Loucy (cell line): ENCODE data around the gene RGS6.

Experiments
- EZH2phosphoT487 ChIP-seq: fragments of 200-600 bp; IDR thresholded peaks from 2 replicates; pipeline ENCODE4 v1.6.1; 2018; ENCODE audit warnings: antibody characterized with exemption, mild to moderate bottlenecking, moderate library complexity, borderline replicate concordance
- TF ChIP-seq, protein P1 (sequence below): fragments of 200-600 bp; sonication (generic); conservative IDR thresholded peaks from 2 replicates; pipeline ENCODE4 v1.5.1; 2014; ENCODE audit warnings: mild to moderate bottlenecking, antibody characterized with exemption, low read length

DNA sequence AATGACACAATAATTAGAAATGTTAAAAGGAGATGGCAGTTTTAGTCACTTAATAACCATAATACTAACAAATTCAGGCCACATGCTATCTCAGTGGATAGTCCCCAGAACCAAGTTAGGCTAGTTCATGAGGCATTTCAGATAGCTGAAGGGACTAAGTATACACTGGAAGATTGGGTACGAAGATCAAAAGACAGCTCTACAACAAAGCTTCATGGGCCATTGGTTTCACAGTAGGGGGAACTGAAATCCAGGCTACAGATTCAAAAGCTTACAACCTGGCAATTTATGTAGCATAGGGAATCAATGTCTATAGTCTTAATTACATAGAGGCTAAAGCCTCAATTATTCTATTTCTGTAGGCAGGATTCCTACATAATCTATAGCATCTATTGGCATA is 343.0 kb downstream of the RGS6 start:
- TF ChIP-seq, protein P1, sequence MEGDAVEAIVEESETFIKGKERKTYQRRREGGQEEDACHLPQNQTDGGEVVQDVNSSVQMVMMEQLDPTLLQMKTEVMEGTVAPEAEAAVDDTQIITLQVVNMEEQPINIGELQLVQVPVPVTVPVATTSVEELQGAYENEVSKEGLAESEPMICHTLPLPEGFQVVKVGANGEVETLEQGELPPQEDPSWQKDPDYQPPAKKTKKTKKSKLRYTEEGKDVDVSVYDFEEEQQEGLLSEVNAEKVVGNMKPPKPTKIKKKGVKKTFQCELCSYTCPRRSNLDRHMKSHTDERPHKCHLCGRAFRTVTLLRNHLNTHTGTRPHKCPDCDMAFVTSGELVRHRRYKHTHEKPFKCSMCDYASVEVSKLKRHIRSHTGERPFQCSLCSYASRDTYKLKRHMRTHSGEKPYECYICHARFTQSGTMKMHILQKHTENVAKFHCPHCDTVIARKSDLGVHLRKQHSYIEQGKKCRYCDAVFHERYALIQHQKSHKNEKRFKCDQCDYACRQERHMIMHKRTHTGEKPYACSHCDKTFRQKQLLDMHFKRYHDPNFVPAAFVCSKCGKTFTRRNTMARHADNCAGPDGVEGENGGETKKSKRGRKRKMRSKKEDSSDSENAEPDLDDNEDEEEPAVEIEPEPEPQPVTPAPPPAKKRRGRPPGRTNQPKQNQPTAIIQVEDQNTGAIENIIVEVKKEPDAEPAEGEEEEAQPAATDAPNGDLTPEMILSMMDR = no peak
- no peak for TF ChIP-seq EZH2phosphoT487
